ENCODE data around the gene SYT8.
A peak's percentile ranks its signal among the peaks of the same experiment; 100 is the strongest.
"Not testable (repeated sequence)": the region's sequence is repeated elsewhere in the genome, so short reads cannot be mapped to it uniquely, and the experiment has no call there.

Gene SYT8

DNA sequence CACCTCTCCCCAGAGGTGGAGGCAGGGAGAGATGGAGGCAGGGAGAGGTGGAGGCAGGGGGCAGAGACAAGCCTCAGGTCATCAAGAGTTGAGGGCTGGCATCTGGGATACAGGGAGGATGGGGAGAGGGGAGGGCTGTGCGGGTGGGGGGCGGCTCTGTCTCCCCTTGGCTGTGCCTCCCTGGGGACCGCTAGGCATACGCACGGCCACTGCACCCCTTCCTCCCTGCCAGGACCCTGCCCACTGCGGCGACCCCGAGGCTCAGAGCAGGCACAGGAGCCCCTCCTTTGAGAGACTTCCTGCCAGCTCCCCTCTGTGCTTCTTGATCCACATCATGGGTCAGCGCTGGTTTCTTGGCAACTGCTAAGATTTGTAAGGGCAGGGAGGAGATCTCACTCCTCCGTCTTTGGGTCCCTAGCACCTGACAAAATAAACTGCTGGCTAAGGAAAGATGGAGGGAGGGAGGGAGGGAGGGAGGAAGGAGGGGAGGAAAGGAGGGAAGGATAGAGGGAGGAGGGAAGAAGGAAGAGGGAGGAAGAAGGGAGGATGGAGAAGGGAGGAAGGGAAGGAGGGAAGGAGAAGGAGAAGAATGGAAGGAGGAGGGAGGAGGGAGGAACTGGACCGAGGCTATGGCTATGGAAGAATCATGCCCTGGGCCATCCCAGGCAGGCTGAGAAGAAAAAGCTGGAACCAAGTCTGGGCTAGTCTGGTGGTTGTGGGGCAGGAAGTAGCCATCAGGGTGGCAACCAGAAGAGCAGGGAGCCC is 38.4 kb downstream of the SYT8 start:
- H3K9me3 Mint-ChIP-seq, result no peaks in the 10 kb centered on the region
- ATAC-seq, result no peak
- H3K4me1 Mint-ChIP-seq, result peaks cover 35% of the 10 kb centered on the region
- no peak for DNase-seq
- H3K27ac Mint-ChIP-seq, result no peak overlapping the region
- H3K4me3 Mint-ChIP-seq, result no peak overlapping the region
- H3K36me3 Mint-ChIP-seq (ENCODE audit: low read depth), result no peaks in the 10 kb centered on the region
- no peaks in the 10 kb centered on the region for H3K27me3 Mint-ChIP-seq

DNA sequence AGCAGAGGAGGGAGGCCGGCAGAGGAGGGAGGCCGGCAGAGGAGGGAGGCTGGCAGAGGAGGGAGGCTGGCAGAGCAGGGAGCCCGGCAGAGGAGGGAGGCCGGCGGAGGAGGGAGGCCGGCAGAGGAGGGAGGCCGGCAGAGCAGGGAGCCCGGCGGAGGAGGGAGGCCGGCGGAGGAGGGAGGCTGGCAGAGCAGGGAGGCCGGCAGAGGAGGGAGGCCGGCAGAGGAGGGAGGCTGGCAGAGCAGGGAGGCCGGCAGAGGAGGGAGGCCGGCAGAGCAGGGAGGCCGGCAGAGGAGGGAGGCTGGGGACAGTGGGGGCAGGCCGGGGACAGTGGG is 39.0 kb downstream of the SYT8 start:
- H3K27me3 Mint-ChIP-seq; ATAC-seq; DNase-seq; H3K36me3 Mint-ChIP-seq (ENCODE audit: low read depth); H3K4me3 Mint-ChIP-seq; H3K9me3 Mint-ChIP-seq; H3K27ac Mint-ChIP-seq: not testable (repeated sequence)
- H3K4me1 Mint-ChIP-seq, result peaks cover 35% of the 10 kb centered on the region

DNA sequence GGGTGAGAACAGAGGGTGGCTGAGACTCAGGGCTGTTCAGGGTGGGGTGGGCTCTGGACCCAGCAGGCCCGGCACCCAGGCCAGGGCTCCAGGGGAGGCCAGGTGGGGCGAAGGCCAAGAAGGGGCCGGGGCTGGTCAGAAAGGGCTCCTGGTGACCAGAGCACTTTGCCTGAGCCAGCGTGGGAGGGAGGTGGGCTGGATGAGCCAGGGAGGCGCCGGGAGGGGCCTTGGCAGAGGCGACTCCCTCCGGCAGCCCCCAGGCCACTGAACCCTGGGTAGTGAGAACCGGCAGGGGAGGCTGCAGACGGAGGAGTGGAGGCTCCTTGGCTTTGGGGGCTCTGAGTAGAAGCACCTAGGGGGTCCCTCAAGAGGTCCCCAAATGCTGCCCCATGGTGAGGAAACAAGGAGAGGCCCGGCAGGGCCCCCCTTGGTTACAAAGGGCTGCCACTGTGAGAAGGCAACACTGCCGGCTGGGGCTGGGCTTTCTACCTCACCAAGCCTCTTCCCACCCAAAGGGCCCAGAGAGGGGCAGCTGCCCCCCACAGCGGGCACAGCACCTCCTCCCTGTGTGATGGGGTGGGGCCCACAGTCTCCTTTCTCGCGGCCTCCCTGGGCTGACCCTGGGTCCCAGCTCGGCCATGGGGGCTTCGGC is 39.8 kb downstream of the SYT8 start:
- H3K27ac Mint-ChIP-seq, result not testable (repeated sequence)
- peaks cover 27% of the 10 kb centered on the region for H3K4me1 Mint-ChIP-seq

DNA sequence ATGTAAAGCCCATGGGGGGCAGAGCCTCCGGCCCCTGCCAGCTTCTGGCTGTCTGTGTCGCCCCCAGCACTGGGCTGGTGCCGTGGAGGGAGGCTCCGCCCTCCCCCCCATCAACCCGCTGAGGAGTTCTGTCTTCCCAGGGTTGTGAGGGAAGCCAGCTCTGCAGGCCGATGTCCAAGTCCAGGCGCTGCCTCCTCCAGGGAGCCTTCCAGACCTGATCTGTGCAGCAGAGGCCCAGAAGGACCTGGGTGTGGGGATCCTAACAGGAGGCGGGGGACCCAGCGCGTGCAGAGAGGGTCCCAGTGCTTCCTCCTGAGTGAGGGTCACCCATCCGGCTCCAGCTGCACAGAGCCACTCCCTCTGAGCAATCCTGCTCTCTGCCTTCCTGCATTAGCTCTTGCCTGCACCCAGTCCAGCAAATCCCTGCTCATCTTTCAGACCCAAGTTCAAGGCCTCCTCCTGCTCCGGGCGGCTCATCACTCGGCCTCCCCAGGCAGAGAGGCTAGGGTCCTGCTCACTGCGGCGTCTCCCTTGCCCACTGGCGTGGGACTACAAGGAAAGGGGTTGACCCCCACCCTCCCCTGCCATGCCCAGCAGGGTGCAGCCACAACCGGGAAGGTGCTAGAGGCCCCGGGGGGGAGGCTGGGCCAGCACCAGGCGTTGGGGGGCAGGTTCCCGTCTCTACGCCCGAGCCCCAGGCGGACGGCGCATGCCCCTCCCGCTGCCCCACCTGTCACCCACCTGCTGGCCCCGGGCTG is 40.5 kb downstream of the SYT8 start:
- Mint-ChIP-seq H3K4me3 (no peak overlapping the region), H3K27me3 (no peaks in the 10 kb centered on the region), H3K36me3 (ENCODE audit: low read depth) (no peaks in the 10 kb centered on the region), H3K9me3 (no peaks in the 10 kb centered on the region), H3K4me1 (peaks cover 23% of the 10 kb centered on the region), H3K27ac (no peak overlapping the region)
- no peak for DNase-seq
- no peak for ATAC-seq

More for the DNA sequence above, 39.8 kb downstream of the SYT8 start:
- ATAC-seq; H3K36me3 Mint-ChIP-seq (ENCODE audit: low read depth); H3K27me3 Mint-ChIP-seq; DNase-seq; H3K4me3 Mint-ChIP-seq; H3K9me3 Mint-ChIP-seq: not testable (repeated sequence)

DNA sequence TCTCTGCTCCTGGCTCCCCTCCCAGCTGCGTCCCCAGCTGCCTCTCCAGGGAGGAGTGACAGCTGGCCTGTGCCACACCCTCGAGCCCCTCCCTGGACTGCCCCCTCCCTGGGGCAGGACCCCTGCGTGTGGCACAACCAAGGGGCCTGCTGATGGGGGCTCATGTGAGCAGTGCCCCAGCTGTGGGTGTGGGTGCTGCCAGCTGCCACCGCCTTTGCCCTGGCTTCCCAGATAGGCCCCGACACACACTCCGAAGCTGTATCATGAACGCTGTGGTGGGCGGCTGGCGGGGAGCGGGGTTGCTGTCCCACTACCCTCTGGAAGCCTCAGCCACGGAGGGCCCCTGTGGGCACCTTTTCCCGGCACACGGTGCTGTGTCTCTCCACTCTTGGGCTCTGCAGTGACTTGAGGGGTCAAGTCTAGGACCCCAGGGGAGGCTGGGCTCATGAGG is 41.1 kb downstream of the SYT8 start:
- not testable (repeated sequence) for H3K27ac Mint-ChIP-seq; H3K9me3 Mint-ChIP-seq; ATAC-seq; DNase-seq; H3K4me3 Mint-ChIP-seq; H3K36me3 Mint-ChIP-seq (ENCODE audit: low read depth); H3K27me3 Mint-ChIP-seq
- peaks cover 20% of the 10 kb centered on the region for H3K4me1 Mint-ChIP-seq

DNA sequence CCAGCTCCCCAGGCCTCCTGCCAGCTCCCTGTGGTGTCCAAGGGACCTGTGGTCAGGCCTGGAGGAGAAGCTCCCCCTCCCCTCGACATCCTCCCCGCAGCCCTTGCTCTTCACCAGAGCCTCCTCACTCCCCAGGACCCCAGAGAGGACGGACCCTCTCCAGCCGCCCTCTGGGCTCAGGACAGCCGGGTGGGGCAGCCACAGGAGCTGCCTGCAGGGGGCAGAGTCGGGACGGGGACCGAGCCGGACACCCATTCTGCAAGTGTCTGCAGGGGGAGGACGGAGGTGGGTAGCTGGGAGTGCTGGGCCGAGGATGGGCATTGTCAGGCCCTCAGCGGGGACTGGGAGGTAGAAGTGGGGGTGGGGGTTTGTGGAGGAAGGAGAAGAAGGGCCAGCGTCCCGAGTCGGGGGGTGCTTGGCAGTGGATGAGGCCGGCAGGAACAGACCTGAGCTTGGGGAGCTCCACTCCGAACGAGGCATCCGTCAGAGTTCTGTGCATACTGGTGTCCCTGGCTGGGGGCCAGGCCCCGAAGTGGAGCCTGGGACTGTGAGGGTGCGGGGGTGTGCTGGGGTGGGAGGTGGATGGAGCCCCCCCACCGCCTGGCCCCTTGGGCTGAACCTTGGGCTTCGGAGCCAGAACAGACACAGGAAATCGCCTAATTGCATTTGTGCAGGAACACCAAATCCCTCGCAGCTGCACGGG is 41.7 kb downstream of the SYT8 start:
- ATAC-seq, result no peak
- Mint-ChIP-seq H3K27me3 (no peaks in the 10 kb centered on the region), H3K27ac (no peak overlapping the region), H3K4me1 (peaks cover 18% of the 10 kb centered on the region), H3K9me3 (no peaks in the 10 kb centered on the region), H3K36me3 (ENCODE audit: low read depth) (no peaks in the 10 kb centered on the region), H3K4me3 (no peak overlapping the region)
- DNase-seq, result peak; percentile 44

DNA sequence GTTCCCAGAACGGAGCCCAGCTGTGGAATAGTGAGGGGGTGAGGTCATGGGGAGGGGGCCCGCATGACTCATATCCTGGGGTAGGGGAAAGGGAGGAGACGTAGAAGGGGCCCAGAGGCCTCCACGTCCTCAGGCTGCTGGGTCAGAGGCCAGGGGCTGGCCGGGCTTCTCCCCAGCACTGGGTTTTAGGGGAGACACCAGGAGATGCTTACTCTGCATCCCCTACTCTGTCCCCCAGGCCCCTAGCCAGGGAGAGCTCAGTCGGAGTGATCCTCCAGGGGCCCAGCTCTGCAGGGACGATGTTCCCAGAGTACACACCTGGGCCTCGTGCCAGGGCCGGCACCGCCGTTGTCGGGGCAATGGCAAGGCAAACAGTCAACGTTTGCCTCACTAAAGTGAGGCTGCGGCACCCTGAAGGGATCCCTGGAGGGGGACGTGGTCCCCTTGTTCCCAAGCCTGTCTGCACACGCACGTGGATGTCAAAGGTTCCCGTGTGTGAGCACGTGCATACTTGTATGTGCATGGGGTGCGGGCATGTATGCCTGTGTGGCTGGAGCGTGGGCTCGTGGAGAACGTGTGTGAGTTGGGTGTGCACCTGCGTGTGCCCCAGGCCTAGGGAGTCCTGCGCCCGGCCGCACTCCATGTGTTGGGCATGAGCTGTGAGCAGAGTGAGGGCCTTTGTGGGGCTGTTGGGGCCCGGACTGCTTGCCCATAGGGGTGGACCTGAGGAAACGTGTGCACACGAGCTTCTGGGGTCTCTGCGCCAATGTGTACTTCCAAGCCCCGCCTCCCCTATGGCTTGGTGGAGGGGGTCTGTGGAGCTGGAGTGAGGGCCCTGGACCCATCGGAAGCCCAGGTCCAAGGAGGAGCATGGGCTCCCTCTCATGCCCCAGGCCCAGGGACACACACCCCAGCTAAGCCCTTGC is 42.7 kb downstream of the SYT8 start:
- H3K9me3 Mint-ChIP-seq, result no peaks in the 10 kb centered on the region
- peaks cover 16% of the 10 kb centered on the region for H3K4me1 Mint-ChIP-seq
- H3K36me3 Mint-ChIP-seq (ENCODE audit: low read depth), result no peaks in the 10 kb centered on the region
- no peak overlapping the region for H3K27ac Mint-ChIP-seq
- DNase-seq (no peak), ATAC-seq (no peak)
- H3K27me3 Mint-ChIP-seq, result no peaks in the 10 kb centered on the region
- H3K4me3 Mint-ChIP-seq, result no peak overlapping the region

DNA sequence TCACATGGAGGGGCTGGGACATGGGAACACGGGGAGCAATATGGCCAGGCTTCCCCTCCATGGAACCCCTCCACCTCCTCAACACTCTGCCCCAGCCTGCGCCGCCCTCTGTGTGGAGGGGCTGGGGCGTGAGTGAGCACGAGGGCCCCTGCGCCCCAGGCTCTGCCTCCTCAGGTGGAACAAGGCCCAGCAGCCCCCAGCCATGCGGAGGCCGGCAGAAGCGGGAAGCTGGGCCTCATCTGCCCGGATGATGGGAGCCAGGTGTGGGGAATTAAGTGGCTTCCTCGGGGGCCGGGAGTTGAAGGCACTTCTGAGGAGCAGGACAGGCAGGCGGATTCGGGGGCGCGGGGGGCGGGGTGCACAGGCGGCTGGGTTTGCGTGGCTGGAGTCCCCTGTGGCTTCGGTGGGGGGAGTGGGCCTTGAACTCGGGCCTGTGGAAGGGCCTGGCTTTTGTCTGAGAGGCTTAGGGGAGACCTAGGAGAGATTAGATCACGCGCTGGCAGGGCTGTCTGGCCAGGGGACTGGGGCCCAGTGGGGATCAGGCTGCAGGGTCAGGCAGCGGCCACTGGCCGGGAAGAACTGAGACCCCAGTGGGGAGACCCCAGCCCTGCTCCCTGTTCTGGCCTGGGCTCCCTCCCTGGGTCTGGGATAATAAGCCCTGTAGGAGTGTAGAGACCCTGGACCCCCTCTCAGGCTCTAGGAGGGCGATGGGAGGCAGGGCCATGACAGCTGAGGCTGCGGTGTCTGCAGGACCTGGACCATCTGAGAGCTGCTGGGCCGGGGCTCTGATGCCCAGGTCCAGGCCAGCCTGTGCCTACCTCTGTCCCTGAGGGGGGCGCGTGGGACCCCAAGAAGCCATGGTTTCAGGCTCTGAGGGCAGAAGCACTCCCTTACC is 43.6 kb downstream of the SYT8 start:
- Mint-ChIP-seq H3K9me3 (no peaks in the 10 kb centered on the region), H3K36me3 (ENCODE audit: low read depth) (no peaks in the 10 kb centered on the region), H3K4me1 (peaks cover 14% of the 10 kb centered on the region), H3K4me3 (no peak overlapping the region), H3K27me3 (no peaks in the 10 kb centered on the region), H3K27ac (no peak overlapping the region)
- ATAC-seq (no peak), DNase-seq (peak; percentile 2)

DNA sequence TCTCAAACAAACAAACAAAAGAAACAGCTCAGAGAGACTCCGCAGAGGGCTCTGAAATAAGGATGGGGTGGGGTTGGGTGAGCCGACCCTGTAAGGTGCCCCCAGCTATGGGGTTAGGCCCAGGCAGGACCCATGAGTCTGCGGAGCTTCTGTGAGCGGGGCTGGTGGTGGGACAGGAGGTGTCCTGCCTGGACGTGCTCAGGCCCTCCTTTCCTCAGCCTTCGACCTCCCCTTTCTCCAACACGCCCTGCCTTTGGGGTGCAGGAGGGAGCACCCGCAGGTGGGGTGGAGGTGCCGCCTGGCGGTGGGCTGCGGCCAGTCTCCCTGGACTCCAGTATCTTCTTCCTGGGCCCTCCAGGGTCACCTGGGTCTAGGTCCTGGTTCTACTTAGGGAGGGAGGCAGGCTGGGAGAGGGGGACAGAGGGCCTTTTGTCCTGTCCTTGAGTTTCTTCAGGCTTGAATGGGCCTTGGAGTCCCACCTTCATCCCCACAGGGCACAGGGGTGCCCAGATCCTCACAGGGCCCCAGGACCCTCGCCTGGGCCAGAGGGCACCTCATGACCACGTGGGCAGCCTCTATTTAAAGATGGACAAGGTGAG is 44.7 kb downstream of the SYT8 start:
- Mint-ChIP-seq H3K4me3 (no peak overlapping the region), H3K4me1 (peaks cover 12% of the 10 kb centered on the region), H3K9me3 (no peaks in the 10 kb centered on the region), H3K27ac (no peak overlapping the region), H3K27me3 (no peaks in the 10 kb centered on the region), H3K36me3 (ENCODE audit: low read depth) (no peaks in the 10 kb centered on the region)
- ATAC-seq (no peak), DNase-seq (peak; percentile 1)

DNA sequence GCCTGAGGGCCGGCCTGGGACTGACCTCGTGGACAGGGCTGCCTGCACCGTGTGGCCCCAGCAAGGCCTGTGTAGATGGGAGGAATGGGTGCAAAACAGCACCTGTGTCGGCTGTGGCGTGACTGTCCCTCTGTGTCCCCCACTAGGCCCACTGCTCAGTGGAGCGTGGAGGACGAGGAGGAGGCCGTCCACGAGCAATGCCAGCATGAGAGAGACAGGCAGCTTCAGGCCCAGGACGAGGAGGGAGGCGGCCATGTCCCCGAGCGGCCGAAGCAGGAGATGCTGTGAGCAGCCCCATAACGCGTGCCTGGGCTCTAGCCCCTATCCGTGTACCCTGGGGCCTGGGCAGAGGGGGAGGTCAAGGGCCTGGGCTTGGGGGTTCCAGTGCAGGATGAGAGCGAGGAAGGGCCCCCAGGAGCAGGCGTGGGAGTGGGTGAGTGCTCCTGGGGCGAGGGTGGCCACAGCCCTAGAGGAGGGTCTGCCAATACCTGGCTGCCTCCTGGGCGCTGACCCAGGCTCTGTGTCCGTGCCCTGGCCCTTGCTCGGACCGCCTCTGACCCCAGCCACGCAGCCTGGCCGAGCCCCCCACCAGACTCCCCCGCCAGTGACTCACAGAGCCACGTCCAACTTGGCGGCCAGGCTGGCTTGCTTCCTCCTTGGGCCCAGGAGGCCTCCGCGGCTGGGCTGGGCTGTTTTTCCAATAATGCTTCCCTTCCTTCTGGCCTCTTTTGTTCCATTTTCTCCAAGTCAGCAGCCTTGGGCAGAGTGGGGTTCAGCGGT is 45.3 kb downstream of the SYT8 start:
- H3K27ac Mint-ChIP-seq, result no peak overlapping the region
- H3K4me1 Mint-ChIP-seq, result peaks cover 12% of the 10 kb centered on the region
- no peak overlapping the region for H3K4me3 Mint-ChIP-seq
- ATAC-seq, result no peak
- H3K36me3 Mint-ChIP-seq (ENCODE audit: low read depth), result no peaks in the 10 kb centered on the region
- no peaks in the 10 kb centered on the region for H3K27me3 Mint-ChIP-seq
- DNase-seq, result peak; percentile 1
- H3K9me3 Mint-ChIP-seq, result no peaks in the 10 kb centered on the region

DNA sequence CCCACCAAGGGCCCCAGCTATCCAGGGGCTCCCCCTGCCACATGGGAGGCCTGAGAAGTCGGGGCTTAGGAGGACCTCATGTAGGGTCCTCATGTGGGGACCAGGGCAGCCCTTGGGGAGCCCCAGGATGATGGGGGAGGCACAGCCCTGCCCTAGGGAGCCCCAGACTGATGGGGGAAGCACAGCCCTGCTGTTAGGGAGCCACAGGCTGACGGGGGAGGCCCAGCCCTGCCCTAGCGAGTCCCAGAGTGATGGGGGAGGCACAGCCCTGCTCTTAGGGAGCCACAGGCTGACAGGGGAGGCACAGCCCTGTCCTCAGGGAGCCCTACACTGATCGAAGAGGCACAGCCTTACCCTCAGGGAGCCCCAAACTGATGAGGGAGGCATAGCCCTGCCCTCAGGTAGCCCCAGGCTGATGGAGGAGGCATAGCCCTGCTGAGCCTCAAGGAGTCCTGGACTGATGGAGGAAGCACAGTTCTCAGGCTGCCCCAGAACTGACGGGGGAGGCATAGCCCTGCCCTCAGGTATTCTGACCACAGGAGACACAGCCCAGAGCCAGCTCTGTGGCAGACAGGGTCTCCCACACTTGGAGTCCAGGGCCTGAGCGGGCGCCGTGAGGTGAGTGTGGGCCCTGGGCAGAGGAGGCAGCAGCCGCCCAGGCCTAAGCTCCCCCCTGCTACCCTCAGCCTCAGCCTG is 46.1 kb downstream of the SYT8 start:
- Mint-ChIP-seq H3K36me3 (ENCODE audit: low read depth) (no peaks in the 10 kb centered on the region), H3K27me3 (no peaks in the 10 kb centered on the region), H3K27ac (peak overlapping the region; percentile 64), H3K4me1 (peaks cover 12% of the 10 kb centered on the region), H3K9me3 (no peaks in the 10 kb centered on the region), H3K4me3 (no peak overlapping the region)
- ATAC-seq, result no peak
- DNase-seq, result peak; percentile 3
